ENCODE results near the gene OTOA.

- TF ChIP-seq CTCF (tag by site-specific recombination; IDR thresholded peaks at IDR 0.05) = no peak
- no peak for TF ChIP-seq PRDM1 (tag by site-specific recombination; IDR thresholded peaks at IDR 0.05)
- no peak for TF ChIP-seq ZNF10 (tag by site-specific recombination; IDR thresholded peaks at IDR 0.05)
- TF ChIP-seq, protein P1, sequence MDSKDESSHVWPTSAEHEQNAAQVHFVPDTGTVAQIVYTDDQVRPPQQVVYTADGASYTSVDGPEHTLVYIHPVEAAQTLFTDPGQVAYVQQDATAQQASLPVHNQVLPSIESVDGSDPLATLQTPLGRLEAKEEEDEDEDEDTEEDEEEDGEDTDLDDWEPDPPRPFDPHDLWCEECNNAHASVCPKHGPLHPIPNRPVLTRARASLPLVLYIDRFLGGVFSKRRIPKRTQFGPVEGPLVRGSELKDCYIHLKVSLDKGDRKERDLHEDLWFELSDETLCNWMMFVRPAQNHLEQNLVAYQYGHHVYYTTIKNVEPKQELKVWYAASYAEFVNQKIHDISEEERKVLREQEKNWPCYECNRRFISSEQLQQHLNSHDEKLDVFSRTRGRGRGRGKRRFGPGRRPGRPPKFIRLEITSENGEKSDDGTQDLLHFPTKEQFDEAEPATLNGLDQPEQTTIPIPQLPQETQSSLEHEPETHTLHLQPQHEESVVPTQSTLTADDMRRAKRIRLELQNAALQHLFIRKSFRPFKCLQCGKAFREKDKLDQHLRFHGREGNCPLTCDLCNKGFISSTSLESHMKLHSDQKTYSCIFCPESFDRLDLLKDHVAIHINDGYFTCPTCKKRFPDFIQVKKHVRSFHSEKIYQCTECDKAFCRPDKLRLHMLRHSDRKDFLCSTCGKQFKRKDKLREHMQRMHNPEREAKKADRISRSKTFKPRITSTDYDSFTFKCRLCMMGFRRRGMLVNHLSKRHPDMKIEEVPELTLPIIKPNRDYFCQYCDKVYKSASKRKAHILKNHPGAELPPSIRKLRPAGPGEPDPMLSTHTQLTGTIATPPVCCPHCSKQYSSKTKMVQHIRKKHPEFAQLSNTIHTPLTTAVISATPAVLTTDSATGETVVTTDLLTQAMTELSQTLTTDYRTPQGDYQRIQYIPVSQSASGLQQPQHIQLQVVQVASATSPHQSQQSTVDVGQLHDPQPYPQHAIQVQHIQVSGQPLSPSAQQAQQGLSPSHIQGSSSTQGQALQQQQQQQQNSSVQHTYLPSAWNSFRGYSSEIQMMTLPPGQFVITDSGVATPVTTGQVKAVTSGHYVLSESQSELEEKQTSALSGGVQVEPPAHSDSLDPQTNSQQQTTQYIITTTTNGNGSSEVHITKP (tag by site-specific recombination; IDR thresholded peaks at IDR 0.05) = no peak
- TF ChIP-seq TCF7L2 (IDR thresholded peaks at IDR 0.05; ENCODE audit: borderline replicate concordance, low read depth, low read length) = no peak
- TF ChIP-seq ZBTB7A (tag by site-specific recombination; IDR thresholded peaks at IDR 0.05; ENCODE audit: low read depth) = no peak
- no peak for TF ChIP-seq ZXDB (tag by site-specific recombination; IDR thresholded peaks at IDR 0.05)
- TF ChIP-seq ZBTB48 (tag by site-specific recombination; IDR thresholded peaks at IDR 0.05) = no peak
- no peak for TF ChIP-seq ZNF433 (tag by site-specific recombination; IDR thresholded peaks at IDR 0.05; ENCODE audit: low read depth)
- TF ChIP-seq, protein P2, sequence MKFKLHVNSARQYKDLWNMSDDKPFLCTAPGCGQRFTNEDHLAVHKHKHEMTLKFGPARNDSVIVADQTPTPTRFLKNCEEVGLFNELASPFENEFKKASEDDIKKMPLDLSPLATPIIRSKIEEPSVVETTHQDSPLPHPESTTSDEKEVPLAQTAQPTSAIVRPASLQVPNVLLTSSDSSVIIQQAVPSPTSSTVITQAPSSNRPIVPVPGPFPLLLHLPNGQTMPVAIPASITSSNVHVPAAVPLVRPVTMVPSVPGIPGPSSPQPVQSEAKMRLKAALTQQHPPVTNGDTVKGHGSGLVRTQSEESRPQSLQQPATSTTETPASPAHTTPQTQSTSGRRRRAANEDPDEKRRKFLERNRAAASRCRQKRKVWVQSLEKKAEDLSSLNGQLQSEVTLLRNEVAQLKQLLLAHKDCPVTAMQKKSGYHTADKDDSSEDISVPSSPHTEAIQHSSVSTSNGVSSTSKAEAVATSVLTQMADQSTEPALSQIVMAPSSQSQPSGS (tag by site-specific recombination; IDR thresholded peaks at IDR 0.05; ENCODE audit: low read depth) = no peak
- TF ChIP-seq ZBTB8A (tag by site-specific recombination; IDR thresholded peaks at IDR 0.05) = no peak
- no peak for TF ChIP-seq ZNF214 (tag by site-specific recombination; IDR thresholded peaks at IDR 0.05; ENCODE audit: borderline replicate concordance)
- no peak for TF ChIP-seq ZNF561 (tag by site-specific recombination; IDR thresholded peaks at IDR 0.05; ENCODE audit: borderline replicate concordance)
Observed at GRCh38 chr16:21704733-21705132, 41.0 kb downstream of the OTOA start.
